NCI-H526 (cell line): ENCODE data around the gene SPINK4.
A peak's percentile ranks its signal among the peaks of the same experiment; 100 is the strongest.

Source experiments
- DNase-seq, 2 experiments: peaks; one replicate each; lab custom pipeline; 2025; lab: John Stamatoyannopoulos, UW

Gene SPINK4, protein sequence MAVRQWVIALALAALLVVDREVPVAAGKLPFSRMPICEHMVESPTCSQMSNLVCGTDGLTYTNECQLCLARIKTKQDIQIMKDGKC

DNA sequence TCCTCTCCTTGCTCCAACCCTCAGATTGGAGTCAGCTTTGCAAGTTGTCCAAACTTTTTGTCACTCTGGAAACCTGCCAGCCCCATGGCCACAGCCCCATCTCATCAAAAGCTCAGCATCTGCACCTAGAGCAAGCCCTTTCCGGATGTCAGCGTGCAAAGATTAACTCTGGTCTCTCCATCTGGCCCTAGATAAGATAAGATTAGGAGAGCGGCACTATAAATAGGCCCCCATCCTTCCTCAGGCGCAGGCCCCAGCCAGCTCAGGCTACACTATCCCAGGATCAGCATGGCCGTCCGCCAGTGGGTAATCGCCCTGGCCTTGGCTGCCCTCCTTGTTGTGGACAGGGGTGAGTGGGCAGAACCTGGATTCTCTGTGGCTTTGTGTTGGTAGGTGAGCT lies at the start of gene SPINK4:
TSS of gene SPINK4 (plus strand) at position 247 of the 400 bp plus-strand sequence. CDS start at position 289, 42 bp downstream.
- no peak for DNase-seq

DNA sequence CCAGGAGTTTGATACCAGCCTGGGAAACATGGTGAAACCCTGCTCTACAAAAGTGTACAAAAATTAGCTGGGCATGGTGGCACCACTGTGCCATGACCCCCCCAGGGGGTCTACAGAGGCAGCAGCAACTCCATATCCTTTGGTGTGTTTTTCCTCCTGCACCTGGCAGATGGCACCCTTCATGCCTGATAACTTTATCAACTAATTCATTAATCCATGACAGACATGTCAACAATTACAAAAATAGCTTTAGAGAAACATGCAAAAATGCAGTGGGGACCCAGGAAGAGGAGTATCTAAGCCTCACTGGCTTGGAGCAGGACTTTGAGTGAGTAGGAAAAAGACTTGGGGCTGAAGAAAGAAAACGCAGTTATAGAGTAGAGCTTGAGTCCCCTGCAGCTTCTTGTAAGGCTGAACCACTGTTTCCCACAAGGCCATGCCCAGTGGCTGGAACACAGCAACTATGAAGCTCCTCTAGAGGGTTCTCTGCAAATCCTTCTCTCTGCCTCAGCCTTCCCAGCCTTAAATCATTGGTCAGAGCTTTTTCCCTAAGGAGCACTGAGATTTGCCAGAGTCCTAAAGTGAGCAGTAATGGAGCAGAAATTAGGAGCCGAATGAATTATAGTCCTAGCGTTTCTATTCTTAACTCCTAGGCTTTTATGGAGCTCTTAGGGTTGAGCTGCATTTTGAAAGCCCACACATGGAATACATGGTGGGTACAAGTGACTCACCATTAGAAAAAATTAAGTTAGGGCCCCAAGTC lies 47.3 kb upstream of the SPINK4 start:
- no peak for DNase-seq

DNA sequence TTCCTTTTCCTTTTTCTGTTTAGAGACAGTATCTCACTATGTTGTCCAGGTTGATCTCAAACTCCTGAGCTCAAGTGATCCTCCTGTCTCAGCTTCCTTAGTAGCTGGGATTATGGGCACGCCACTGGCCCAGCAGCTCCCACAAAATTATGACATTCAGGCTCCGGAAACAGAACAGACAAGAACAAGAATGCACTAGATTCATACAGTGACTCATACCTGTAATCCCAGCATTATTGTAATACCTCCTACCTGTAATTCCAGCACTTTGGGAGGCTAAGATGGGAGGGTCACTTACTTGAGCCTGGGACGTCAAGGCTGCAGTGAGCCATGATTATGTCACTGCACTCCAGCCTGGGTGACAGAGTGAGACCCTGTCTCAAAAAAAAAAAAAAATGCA lies 46.1 kb upstream of the SPINK4 start:
- no peak for DNase-seq

DNA sequence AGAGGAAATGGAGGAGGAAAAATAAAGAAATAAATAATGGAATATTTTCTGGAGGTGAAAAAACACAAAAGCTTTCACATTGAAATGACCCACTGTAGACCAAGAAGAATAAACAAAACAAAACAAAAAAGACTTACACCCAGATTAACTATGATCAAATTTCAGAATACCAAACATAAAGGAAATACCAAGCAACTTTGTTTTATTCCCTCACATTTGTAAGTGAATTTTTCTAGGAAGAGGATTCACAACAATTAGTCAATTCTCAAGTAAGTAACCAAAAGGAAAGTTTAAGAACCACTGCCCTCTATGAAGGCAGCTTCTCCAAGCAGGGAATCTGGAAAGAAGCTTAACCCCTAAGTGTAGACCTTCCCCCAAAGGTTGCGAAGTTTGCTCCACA lies 43.2 kb upstream of the SPINK4 start:
- no peak for DNase-seq

DNA sequence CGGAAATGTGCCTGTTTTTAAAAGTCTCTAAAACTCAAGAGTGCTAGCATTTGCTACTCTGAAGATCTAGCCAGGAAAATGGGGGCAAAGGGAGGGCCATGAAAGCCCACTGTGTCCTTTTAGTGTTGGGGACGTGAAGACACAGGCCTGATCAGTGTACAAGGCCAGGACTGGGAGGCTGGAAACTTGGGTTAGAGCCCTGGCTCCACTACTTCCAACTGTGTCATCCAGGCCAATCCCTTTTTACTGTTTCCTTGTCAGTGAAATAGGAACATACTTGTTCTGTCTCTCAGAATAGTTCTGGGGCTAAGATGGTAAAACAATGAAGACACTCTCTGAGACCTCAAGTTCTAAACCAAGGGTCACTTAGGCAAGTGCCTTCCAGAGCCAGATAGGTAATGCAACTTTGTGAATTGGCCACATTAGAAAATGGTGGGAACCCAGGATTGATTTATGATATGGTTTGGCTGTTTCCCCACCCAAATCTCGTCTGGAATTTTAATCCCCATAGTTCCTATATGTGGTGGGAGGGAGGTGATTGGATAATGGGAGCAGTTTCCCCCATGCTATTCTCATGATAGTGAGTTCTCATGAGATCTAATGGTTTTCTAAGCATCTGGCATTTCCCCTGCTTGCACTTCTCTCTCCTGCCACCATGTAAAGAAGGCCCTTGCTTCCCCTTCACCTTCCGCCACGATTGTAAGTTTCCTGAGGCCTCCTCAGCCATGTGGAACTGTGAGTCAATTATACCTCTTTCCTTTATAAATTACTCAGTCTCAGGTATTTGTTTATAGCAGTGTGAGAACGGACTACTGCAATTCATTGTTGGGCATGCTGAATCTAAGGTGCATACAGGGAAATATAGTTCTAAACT lies 42.5 kb upstream of the SPINK4 start:
- DNase-seq = no peak

DNA sequence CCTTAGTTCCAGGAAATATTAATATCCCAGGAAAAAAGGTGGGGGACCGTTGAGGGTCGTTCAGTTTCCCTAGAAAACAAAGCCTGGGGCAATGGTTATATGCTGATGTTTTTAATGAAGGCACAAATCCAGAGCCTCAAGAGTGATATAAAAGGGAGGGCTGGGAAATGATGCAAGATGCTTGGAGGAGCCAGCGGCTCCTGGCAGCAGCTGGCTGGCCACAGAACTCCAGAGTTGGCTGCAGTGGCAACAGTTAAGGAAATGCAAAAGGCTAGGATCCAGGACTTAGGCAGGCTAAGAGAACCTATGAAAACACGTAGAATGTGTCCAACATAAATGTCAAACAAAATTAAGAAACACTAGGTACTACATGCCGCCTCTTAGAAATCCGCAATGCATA lies 41.8 kb upstream of the SPINK4 start:
- DNase-seq = no peak

DNA sequence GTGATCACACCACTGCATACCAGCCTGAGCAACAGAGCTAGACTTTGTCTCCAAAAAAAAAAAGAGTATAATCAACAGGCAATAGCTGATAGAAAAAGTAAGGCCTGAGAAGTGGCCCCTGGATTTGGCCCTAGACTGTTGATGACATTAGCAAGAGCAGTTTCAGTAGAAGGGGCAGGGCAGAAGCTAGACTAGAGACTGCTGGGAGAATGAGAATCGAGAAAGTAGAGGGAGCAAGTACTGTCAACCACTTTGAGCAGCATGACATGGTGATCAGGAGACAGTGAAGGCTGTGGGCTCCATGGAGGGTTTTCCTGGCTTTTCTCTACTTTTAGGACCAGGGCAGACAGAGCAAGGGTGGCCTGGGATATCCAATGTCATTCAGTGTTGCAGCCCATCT lies 37.9 kb upstream of the SPINK4 start:
- no peak for DNase-seq

DNA sequence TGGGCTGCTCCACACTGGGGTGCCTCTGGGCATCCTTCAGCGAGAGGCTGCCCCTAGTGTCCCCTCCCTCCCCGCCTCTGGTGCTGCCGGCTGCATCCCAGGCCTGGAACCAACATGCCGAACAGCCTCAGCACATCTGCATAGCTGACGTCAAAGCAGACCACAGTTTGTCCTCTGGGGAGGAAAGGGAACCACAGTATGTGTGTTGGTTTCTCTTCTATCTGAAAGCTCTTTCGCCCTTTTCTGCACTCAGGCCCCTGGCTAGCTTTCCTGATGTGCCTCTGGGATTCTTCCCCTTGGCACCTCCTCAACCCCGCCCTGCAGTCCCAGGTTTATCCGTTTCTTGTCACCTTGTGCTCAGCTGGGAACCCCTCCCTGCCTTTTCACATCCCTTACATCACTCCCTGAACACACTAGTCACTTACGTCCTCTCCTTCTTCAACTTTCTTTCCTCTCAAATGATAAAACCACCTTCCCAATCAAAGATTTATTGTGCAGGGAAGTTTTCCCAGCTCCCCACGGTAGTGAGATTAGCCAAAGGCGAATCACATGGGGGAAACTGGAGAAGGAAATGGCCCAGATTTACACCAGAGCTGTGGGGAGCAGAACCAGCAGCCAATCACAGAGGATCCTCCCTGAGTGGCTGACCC lies 37.3 kb upstream of the SPINK4 start:
- peak in 1 of 2 experiments; percentile 10 for DNase-seq

DNA sequence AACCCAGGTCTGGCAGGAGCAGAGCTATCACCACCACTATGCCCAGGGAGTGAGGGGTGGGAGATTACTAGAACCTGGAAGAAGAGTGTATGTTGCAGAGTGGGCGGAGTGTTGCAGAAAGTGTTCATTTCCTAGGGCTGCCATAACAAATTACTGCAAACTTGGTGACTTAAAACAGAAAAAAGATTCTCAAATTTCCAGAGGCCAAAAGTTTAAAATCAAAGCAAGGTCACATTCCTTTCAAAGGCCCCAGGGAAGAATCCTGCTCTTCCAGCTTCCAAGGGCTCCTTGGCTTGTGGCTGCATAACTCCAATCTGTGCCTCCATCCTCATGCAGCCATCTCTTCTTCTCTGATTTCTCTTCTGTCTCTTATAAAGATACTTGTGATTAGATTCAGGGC lies 30.6 kb upstream of the SPINK4 start:
- no peak for DNase-seq

DNA sequence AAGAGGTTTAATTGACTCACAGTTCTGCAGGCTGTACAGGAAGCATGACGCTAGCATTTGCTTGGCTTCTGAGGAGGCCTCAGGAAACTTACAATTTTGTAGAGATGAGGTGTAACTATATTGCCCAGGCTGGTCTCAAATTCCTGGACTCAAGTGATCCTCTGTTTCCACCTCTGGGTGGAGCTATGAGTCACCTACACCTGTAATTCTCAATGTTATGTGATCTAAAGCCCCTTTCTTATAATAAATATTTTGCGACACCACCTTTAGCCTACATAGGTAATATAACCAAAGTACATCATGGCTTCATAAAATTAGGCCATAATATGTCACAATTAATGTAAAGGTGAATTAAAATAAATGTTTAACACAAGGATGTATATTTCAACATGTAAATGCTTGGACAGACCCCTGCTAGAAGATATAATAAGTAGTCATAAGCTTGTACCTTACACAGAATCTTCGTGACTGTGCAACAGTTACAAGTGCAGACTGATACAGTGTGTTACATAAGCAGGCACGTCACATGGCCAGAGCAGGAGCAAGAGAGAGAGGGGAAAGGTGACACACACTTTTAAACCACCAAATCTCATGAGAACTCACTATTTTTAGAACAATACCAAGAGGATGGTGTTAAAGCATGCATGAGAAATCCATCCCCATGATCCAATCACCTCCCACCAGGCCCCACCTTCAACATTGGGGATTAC lies 29.8 kb upstream of the SPINK4 start:
- no peak for DNase-seq

DNA sequence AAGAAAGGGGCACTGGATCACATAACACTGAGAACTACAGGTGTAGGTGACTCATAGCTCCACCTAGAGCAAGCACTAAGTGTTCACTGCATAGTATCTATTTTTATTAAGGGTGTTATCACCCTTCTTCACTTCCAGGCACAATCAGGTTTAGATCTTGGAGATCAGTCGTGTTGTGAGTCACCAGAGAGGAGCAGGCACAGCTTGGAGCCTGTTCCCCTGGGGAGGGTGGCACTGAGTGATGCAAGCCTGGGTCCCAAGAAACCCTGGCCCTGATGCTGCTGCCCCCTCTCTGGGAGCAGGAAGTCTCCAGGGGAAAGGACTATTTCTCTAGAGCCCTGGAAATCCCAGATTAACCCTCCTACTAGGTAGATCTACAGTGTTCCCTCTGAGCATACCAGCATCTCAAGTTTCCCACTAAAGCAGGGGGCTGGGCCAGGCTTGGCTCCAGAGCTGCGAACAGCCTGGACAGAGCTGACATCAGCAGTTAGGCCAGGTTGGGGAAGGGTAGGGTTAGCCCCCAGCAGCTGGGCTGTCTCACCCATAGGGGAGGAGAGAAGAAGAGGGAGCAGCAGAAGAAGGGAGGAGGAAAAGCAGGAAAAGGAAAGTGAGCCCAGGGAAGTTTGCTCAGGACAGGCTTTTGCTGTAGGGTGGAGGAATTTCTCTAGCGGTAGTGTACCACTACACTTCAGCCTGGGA lies 28.1 kb upstream of the SPINK4 start:
- no peak for DNase-seq

DNA sequence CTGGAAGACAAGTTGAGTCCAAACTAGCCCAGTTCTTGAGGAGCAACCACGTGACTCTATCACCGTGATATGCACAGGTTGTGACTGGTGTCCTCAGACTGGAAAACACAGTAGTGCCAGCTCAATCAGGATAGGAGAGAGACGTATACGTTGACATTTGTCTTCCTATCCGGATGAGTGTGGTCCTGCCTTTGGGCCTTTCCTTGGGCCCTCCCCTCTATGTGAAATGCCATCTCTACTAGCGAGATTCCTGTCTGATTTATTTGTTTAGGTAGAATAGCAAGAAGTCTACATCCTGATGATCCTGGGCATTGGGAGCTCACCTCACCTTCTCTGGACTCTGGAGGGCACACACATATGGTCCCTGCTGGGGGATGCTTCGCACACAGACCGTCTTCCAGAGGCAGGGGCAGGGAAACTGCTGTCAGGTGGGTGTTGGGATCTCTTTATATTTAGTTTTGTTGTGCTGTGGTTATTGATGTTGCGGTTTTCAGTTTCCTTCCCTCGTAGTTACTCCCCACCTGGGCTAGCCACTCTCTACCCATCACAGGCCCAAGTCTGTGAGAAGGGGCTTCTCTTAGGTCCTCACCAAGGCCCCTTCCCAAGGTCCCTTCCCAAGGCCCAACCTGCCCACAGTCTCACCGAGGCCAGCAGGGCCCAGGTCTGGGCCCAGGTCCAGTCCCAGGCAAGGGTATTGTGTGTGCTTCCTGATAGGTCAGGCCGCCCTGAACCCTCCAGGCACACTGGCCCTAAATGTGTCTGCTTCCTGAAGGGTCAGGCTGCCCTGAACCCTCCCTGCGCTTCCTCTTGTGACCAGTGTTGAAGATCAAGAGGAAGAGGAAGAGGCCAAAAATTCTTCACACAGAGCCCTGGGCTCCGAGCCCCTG lies 19.0 kb upstream of the SPINK4 start:
- no peak for DNase-seq

DNA sequence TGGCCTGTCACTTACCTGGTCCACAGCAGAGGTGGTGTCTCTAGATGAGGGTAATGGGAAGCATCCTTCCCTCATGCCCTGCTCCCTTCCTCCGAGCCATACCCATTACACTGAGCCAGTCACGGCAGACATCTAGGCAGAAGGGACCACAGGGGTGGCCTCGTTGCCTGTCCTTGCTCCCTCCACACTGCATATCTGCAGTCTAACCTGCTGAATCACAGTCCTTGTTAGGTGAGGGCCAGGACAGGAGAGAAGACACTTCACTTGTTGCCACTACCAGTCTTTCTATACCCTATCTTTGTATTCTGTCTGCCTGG lies 18.4 kb upstream of the SPINK4 start:
- DNase-seq = no peak

DNA sequence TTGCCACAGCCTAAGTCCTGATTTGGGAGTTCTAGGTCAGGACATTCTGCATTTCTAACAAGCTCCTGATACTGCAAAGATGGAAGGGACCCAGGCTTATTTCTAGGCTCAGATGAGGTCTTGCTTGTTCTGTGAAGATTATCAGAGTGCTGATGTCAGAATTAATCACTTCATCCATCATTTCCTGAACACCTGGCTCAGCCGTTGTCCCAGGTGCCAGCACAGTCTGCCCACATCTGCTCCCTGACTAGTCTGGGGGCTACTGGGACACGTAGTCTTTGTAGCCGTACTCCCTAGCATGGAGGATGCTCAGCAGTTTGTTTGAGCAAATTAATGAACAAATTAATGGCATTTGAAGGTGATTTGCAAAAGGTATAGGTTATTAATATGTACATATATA lies 17.9 kb upstream of the SPINK4 start:
- DNase-seq = no peak

DNA sequence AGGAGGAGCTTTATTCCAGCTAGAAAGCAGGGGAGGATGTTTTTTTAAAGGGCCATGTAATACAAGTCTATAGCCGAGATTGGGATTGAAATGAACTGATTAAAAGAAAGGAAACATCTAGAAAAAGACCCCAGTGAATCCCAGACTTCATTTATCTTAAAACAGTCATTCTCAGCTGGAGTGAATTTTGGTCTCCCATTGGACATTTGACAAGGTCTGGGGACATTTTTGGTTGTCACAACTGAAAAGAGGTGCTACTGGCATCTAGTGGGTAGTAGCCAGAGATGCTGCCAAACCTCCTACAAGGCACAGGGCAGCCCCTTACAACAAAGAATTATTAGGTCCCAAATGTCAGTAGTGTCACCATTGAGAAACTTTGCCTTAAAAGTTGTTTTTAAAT lies 16.3 kb upstream of the SPINK4 start:
- no peak for DNase-seq

DNA sequence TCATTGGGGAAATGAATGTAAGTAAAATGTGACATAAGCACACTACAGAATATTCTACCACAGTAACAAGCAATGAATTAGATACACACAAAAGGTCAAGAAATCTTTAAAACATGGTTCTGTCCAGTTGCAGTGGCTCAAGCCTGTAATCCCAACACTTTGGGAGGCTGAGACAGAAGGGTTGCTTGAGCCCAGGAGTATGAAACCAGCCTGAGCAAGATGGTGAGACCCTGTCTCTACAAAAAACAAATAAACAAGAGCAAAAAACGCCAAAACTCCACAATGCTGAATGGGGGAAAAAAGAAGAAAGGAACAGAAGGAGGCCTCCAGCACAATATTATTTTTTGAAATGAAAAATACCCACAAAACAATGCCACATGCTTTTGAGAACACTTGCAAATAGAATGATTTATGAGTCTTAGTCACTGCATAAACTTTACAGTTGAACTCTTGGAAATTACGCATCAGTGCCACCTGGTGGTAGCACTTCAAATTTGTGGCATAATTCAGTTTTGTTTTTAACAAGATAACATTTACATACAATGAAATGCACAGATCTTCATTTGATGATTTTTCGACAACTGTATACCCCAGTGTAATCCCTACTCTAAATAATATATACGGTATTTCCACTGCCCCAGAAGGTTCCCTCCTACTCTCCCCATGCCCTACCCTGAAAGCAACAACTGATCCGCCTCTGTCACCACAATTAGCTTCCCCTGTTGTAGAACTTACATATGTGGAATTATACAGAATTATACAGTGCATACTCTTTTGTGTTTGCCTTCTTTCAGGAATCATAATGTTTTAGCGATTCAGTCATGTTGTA lies 14.4 kb upstream of the SPINK4 start:
- peak; percentile 34 to 75 for DNase-seq

DNA sequence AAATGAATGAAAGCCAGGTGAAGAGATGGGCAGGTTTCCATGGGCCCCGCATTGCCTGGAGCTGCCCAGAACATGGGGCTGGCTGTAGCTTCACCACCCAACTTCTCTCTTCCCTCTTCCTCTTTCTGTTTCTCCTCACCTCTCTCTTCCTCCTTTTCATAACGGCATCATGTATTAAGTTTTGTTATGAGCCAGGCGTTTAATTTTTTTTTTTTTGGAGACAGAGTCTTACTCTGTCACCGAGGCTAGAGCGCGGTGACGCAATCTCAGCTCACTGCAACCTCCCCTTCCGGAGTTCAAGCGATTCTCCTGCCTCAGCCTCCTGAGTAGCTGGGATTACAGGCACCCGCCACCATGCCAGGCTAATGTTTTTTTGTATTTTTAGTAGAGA lies 13.0 kb upstream of the SPINK4 start:
- DNase-seq = no peak

DNA sequence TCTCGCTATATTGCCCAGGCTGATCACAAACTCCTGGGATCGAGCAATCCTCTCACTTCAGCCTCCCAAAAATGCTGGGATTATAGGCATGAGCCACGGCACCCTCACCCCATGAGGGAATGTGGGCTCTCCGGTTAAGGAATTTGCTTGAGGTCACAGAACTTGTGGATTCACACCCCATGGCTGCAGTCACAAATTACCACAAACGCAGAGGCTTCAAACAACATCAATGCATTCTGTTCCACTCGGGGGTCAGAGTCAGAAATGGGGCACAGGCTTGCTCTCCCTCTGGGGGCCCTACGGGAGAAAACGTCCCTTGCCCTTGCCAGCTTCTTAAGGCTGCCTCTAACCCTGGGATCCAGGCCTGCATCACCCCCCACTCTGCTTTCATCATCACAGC lies 12.2 kb upstream of the SPINK4 start:
- no peak for DNase-seq

DNA sequence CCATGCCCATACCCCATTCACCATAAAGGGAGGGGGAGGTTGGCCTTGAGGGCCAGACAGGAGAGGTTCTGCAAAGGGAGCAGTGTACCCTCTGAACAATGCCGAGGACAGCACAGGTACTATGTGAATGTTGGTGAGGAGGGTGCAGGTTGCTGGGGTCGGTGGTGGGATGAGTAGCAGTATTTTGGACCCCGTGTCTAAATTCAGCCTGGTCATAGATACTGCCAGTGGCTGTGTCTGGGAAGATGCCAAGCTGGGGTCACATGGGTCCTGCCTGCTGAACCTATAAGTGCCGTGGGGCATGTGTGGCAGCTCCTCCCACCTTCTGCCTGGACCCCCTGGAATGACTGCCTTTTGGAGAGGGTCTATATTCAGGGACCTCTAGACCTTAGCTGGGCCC lies 11.4 kb upstream of the SPINK4 start:
- DNase-seq = no peak
